Motor neuron (in vitro differentiated cells): ENCODE measurements around the gene HTR3D. TPM values are rescaled to one million over a fixed set of nuclear protein-coding genes. Genes with fewer than 3 reads are reported as not detected.

ENCODE experiments used
- ATAC-seq, 8 experiments: fragments of 200-7000 bp; cut with Tn5 transposase; replicated peaks in 6 of 8; 2 replicates each; pipeline ENCODE4 v1.8.0; 2021; ENCODE audit warnings: mild to moderate bottlenecking in 8 of 8, moderate library complexity in 8 of 8
- H3K27ac ChIP-seq, 2 donors: fragments of 250-450 bp; sonication (Bioruptor Pico); 2 replicates each; pipeline ENCODE4 v1.9.0; 2021; ENCODE audit warnings: antibody characterized with exemption in 2 of 2, mild to moderate bottlenecking in 2 of 2, moderate library complexity in 1 of 2
- H3K4me1 ChIP-seq, 2 donors: fragments of 250-450 bp; sonication (Bioruptor Pico); replicated peaks in 1 of 2; 2 replicates each; pipeline ENCODE4 v1.6.1; 2021; ENCODE audit warnings: antibody characterized with exemption in 2 of 2, mild to moderate bottlenecking in 2 of 2, moderate library complexity in 1 of 2
- H3K4me3 ChIP-seq, 5 donors: fragments of 250-450 bp; sonication (Bioruptor Pico); 2 replicates each; pipeline ENCODE4 v1.9.0; 2021; ENCODE audit warnings: antibody characterized with exemption in 5 of 5, mild to moderate bottlenecking in 5 of 5, moderate library complexity in 4 of 5
- WGBS, 10 experiments: fragments of 450-650 bp; shearing (Covaris generic); methylation state at CpG; one replicate each; pipeline ENCODE4 v1.0.0; 2022; 5-methylcytosine and 5-hydroxymethylcytosine counted together
- in situ Hi-C, 9 experiments: fragments of 400-800 bp; cut with MboI; loops; one replicate each; pipeline ENCODE4 v1.15.0; 2021; ENCODE audit warnings: low sequenced_read_pairs in 9 of 9, low pct_unique_long_range_greater_than_20kb in 2 of 9; ENCODE audit not compliant: unreplicated experiment in 9 of 9
- total RNA-seq, 8 experiments: library from RNA; unstranded; fragments of 300-600 nt; gene quantifications; 2 replicates each; pipeline versions ENCODE4 v1.2.3 to v1.2.4, GENCODE V29; 2022

HTR3D gene
- total RNA-seq, 8 experiments from 2014 or later, result not detected

GRCh38 chr3:184082034-184082433 lies 50.5 kb downstream of the HTR3D start:
- H3K4me1 ChIP-seq, result no peaks in the 10 kb centered on the region
- in situ Hi-C loops, result no loop called here
- no peak overlapping the region for H3K27ac ChIP-seq
- WGBS, 10 experiments, result 88 to 100% methylated on average over 2 to 3 of the region's 10 CpGs; no CpG with 5 or more reads in 8 of the 10 experiments
- ATAC-seq, result no peak
- H3K4me3 ChIP-seq, result no peak overlapping the region

GRCh38 chr3:184082465-184082864 lies 50.9 kb downstream of the HTR3D start:
- H3K4me1 ChIP-seq, result no peaks in the 10 kb centered on the region
- 29 to 100% (median 57%) methylated on average over 1 of the region's 2 CpGs; no CpG with 5 or more reads in 5 of the 10 experiments for WGBS, 10 experiments
- no peak for ATAC-seq
- H3K27ac ChIP-seq, result no peak overlapping the region
- in situ Hi-C loops, result no loop called here
- no peak overlapping the region for H3K4me3 ChIP-seq

- in situ Hi-C loops, result no loop called here
Observed at GRCh38 chr3:184085389-184085852, 53.9 kb downstream of the HTR3D start.

More at GRCh38 chr3:184085389-184085852, 53.9 kb downstream of the HTR3D start:
- Histone ChIP-seq H3K4me3 (no peak overlapping the region), H3K27ac (no peak overlapping the region), H3K4me1 (no peaks in the 10 kb centered on the region)
- ATAC-seq, result peak in 1 of 8 experiments; percentile 46
- WGBS, 10 experiments, result 30 to 100% (median 64%) methylated on average over 1 to 2 of the region's 3 CpGs; no CpG with 5 or more reads in 3 of the 10 experiments

Other genes starting within 250 kb of the HTR3D start
- 1 to 10 TPM in 7 of 8 experiments, not detected in 1; 1.2 to 4.4 (median 2.1) TPM for gene MAP6D1, start 206.2 kb upstream of the HTR3D start, total RNA-seq
- gene PARL, start 146.9 kb upstream of the HTR3D start, total RNA-seq, result 10 to 100 TPM; 33.7 to 68.8 (median 47.3) TPM
- 10 to 100 TPM; 25.7 to 93.7 (median 36.4) TPM for gene ABCC5, start 13.9 kb upstream of the HTR3D start, total RNA-seq
- not detected for gene HTR3C, start 21.3 kb downstream of the HTR3D start, total RNA-seq
- under 1 TPM in 7 of 8 experiments, not detected in 1; 0.05 to 0.49 (median 0.25) TPM for gene HTR3E, start 65.3 kb downstream of the HTR3D start, total RNA-seq
- 10 to 100 TPM; 24.7 to 60.9 (median 37.4) TPM for gene EIF2B5, start 103.6 kb downstream of the HTR3D start, total RNA-seq
- gene DVL3, start 123.6 kb downstream of the HTR3D start, total RNA-seq, result 10 to 100 TPM; 23.1 to 64.8 (median 34.6) TPM
- 100 to 1,000 TPM; 218 to 443 (median 274) TPM for gene AP2M1, start 143.1 kb downstream of the HTR3D start, total RNA-seq
- 10 to 100 TPM; 21.6 to 67.9 (median 40.6) TPM for gene ABCF3, start 154.5 kb downstream of the HTR3D start, total RNA-seq
- gene VWA5B2, start 197.8 kb downstream of the HTR3D start, total RNA-seq, result 1 to 10 TPM in 5 of 8 experiments, under 1 TPM in 3; 0.36 to 3.3 (median 1.7) TPM
- 10 to 100 TPM; 19.9 to 65.3 (median 42.0) TPM for gene ALG3, start 217.2 kb downstream of the HTR3D start, total RNA-seq
- gene EEF1AKMT4, start 217.9 kb downstream of the HTR3D start, total RNA-seq, result 10 to 100 TPM in 2 of 8 experiments, 1 to 10 TPM in 6; 4.6 to 15.0 (median 8.0) TPM
- gene CAMK2N2, start 229.8 kb downstream of the HTR3D start, total RNA-seq, result 10 to 100 TPM in 1 of 8 experiments, 1 to 10 TPM in 4, under 1 TPM in 1, not detected in 2; 0.31 to 16.2 (median 6.5) TPM
- gene ECE2, start 244.3 kb downstream of the HTR3D start, total RNA-seq, result 1 to 10 TPM in 1 of 8 experiments, under 1 TPM in 6, not detected in 1; 0.05 to 1.1 (median 0.46) TPM